ENCODE measurements around the gene IDUA. TPM values are rescaled to one million over a fixed set of nuclear protein-coding genes. Genes with fewer than 3 reads are reported as not detected.

The IDUA gene
- total and polyA plus RNA-seq, 4 donors = 3.0 to 4.5 (median 3.8) TPM

- Histone ChIP-seq H3K36me3 (ENCODE audit: control insufficient read depth in 4 of 4, insufficient read depth in 3 of 4, low read depth in 1 of 4, low read length in 3 of 4) (no peaks in the 10 kb centered on the region), H3K4me1 (ENCODE audit: control insufficient read depth in 4 of 4, insufficient read depth in 4 of 4, low read length in 3 of 4) (peaks cover 0 to 2% (median 0%) of the 10 kb centered on the region in 4 donors), H3K27me3 (ENCODE audit: control insufficient read depth in 4 of 4, insufficient read depth in 4 of 4, low read length in 3 of 4) (peaks cover 0 to 4% (median 0%) of the 10 kb centered on the region in 4 donors), H3K9me3 (ENCODE audit: control insufficient read depth in 4 of 4, low read length in 3 of 4) (no peaks in the 10 kb centered on the region), H3K9ac (ENCODE audit: low read depth in 1 of 2, low read length in 2 of 2) (no peak overlapping the region), H3K4me3 (ENCODE audit: low read depth in 1 of 3, low read length in 3 of 3) (no peak overlapping the region), H3K27ac (ENCODE audit: low read depth in 1 of 2, low read length in 2 of 2) (no peak overlapping the region)
- TF ChIP-seq YY1 (IDR thresholded peaks at IDR 0.05) (no peak), ZBTB33 (IDR thresholded peaks at IDR 0.05) (no peak), FOXA1 (IDR thresholded peaks at IDR 0.05) (no peak)
- 92% methylated on average over 21 of the region's 21 CpGs for WGBS
- DNase-seq (ENCODE audit: low spot score) = no peak
These were observed 53.7 kb downstream of the IDUA start for GRCh38 chr4:1040344-1041146.

GRCh38 chr4:1041147-1041935 lies 54.5 kb downstream of the IDUA start:
- TF ChIP-seq FOXA2 (IDR thresholded peaks at IDR 0.05) (no peak), JUND (IDR thresholded peaks at IDR 0.05) (no peak), RAD21 (IDR thresholded peaks at IDR 0.05) (no peak), YY1 (IDR thresholded peaks at IDR 0.05) (no peak), HNF4A (conservative IDR thresholded peaks at IDR 0.05) (no peak), HNF4G (IDR thresholded peaks at IDR 0.05) (no peak), RXRA (IDR thresholded peaks at IDR 0.05) (no peak), FOXA1 (IDR thresholded peaks at IDR 0.05) (no peak)
- WGBS = 54% methylated on average over 36 of the region's 36 CpGs
- H3K4me3 ChIP-seq (ENCODE audit: low read depth in 1 of 3, low read length in 3 of 3) = no peak overlapping the region

GRCh38 chr4:1041936-1042330 lies 55.1 kb downstream of the IDUA start:
- Histone ChIP-seq H3K4me3 (ENCODE audit: low read depth in 1 of 3, low read length in 3 of 3) (no peak overlapping the region), H3K36me3 (ENCODE audit: control insufficient read depth in 4 of 4, insufficient read depth in 3 of 4, low read depth in 1 of 4, low read length in 3 of 4) (no peaks in the 10 kb centered on the region), H3K27me3 (ENCODE audit: control insufficient read depth in 4 of 4, insufficient read depth in 4 of 4, low read length in 3 of 4) (peaks cover 0 to 4% (median 0%) of the 10 kb centered on the region in 4 donors), H3K9me3 (ENCODE audit: control insufficient read depth in 4 of 4, low read length in 3 of 4) (no peaks in the 10 kb centered on the region), H3K4me1 (ENCODE audit: control insufficient read depth in 4 of 4, insufficient read depth in 4 of 4, low read length in 3 of 4) (peaks cover 1 to 3% (median 2%) of the 10 kb centered on the region in 4 donors), H3K27ac (ENCODE audit: low read depth in 1 of 2, low read length in 2 of 2) (no peak overlapping the region), H3K9ac (ENCODE audit: low read depth in 1 of 2, low read length in 2 of 2) (no peak overlapping the region)
- 70% methylated on average over 8 of the region's 8 CpGs for WGBS
- DNase-seq (ENCODE audit: low spot score) = no peak
- TF ChIP-seq ATF3 (IDR thresholded peaks at IDR 0.05) (no peak), FOXA1 (IDR thresholded peaks at IDR 0.05) (no peak), ZBTB33 (IDR thresholded peaks at IDR 0.05) (no peak), EGR1 (IDR thresholded peaks at IDR 0.05; ENCODE audit: low read depth in 2 of 2) (no peak), NR2F2 (IDR thresholded peaks at IDR 0.05) (no peak), SP1 (IDR thresholded peaks at IDR 0.05) (no peak), CTCF (IDR thresholded peaks at IDR 0.05; ENCODE audit: low read depth, low read length, missing input control) (no peak), HNF4A (conservative IDR thresholded peaks at IDR 0.05) (no peak), FOXA2 (IDR thresholded peaks at IDR 0.05) (no peak), MAX (IDR thresholded peaks at IDR 0.05) (no peak)

More at GRCh38 chr4:1041147-1041935, 54.5 kb downstream of the IDUA start:
- Histone ChIP-seq H3K9ac (ENCODE audit: low read depth in 1 of 2, low read length in 2 of 2) (no peak overlapping the region), H3K4me1 (ENCODE audit: control insufficient read depth in 4 of 4, insufficient read depth in 4 of 4, low read length in 3 of 4) (peaks cover 0 to 2% (median 0%) of the 10 kb centered on the region in 4 donors), H3K27ac (ENCODE audit: low read depth in 1 of 2, low read length in 2 of 2) (no peak overlapping the region), H3K9me3 (ENCODE audit: control insufficient read depth in 4 of 4, low read length in 3 of 4) (no peaks in the 10 kb centered on the region), H3K27me3 (ENCODE audit: control insufficient read depth in 4 of 4, insufficient read depth in 4 of 4, low read length in 3 of 4) (peaks cover 0 to 4% (median 0%) of the 10 kb centered on the region in 4 donors), H3K36me3 (ENCODE audit: control insufficient read depth in 4 of 4, insufficient read depth in 3 of 4, low read depth in 1 of 4, low read length in 3 of 4) (no peaks in the 10 kb centered on the region)
- DNase-seq (ENCODE audit: low spot score) = no peak

Data from liver (tissue), 9 donors.